PFSK-1 (cell line): Measurements from ENCODE around the gene ACAD8.

Source experiments
- FOXP2 ChIP-seq: optimal IDR thresholded peaks from 2 replicates; pipeline ENCODE3; 2011; ENCODE audit warnings: borderline replicate concordance, control low read depth, inconsistent platforms; ENCODE audit not compliant: insufficient read depth; ENCODE audit errors: extremely low read length, extremely low read depth
- POLR2AphosphoS5 ChIP-seq: IDR thresholded peaks from 2 replicates; pipeline ENCODE4 v1.6.1; 2012; ENCODE audit warnings: low read depth, mild to moderate bottlenecking, control low read depth, low read length, moderate library complexity
- SIN3A ChIP-seq: IDR thresholded peaks from 2 replicates; pipeline ENCODE4 v1.6.1; 2012; ENCODE audit warnings: mild to moderate bottlenecking, low read length, moderate library complexity, borderline replicate concordance; ENCODE audit not compliant: insufficient read depth
- TAF1 ChIP-seq: IDR thresholded peaks from 2 replicates; pipeline ENCODE4 v1.6.1; 2012; ENCODE audit warnings: low read length, control low read depth, borderline replicate concordance; ENCODE audit not compliant: insufficient read depth
- TF ChIP-seq, protein P1 (sequence below), 2 experiments: IDR thresholded peaks; 2 replicates each; pipeline versions ENCODE4 v1.6.1 to v1.8.0; 2011 to 2012; ENCODE audit warnings: low read depth in 2 of 2, low read length in 2 of 2, control low read depth in 1 of 2, inconsistent platforms in 1 of 2, mild to moderate bottlenecking in 1 of 2, moderate library complexity in 1 of 2; ENCODE audit not compliant: insufficient read depth in 1 of 2

The ACAD8 gene

DNA sequence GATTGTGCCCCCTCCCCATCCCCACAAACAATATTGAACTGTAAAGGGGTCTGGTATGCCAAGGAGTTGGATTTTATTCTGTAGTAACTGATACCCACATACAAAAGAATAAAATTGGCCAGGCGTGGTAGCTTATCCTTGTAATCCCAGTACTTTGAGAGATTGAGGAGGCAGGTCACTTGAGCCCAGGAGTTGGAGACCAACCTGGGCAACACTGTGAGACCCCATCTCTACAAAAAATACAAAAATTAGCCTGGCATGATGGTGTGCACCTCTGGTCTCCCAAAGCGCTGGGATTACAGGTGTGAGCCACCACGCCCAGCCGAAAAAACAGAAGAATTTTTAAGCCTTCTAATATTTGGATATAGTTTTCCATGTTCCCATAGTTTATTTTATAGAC is 18.6 kb downstream of the ACAD8 start:
- TF ChIP-seq, protein P1, sequence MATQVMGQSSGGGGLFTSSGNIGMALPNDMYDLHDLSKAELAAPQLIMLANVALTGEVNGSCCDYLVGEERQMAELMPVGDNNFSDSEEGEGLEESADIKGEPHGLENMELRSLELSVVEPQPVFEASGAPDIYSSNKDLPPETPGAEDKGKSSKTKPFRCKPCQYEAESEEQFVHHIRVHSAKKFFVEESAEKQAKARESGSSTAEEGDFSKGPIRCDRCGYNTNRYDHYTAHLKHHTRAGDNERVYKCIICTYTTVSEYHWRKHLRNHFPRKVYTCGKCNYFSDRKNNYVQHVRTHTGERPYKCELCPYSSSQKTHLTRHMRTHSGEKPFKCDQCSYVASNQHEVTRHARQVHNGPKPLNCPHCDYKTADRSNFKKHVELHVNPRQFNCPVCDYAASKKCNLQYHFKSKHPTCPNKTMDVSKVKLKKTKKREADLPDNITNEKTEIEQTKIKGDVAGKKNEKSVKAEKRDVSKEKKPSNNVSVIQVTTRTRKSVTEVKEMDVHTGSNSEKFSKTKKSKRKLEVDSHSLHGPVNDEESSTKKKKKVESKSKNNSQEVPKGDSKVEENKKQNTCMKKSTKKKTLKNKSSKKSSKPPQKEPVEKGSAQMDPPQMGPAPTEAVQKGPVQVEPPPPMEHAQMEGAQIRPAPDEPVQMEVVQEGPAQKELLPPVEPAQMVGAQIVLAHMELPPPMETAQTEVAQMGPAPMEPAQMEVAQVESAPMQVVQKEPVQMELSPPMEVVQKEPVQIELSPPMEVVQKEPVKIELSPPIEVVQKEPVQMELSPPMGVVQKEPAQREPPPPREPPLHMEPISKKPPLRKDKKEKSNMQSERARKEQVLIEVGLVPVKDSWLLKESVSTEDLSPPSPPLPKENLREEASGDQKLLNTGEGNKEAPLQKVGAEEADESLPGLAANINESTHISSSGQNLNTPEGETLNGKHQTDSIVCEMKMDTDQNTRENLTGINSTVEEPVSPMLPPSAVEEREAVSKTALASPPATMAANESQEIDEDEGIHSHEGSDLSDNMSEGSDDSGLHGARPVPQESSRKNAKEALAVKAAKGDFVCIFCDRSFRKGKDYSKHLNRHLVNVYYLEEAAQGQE (IDR thresholded peaks at IDR 0.05; ENCODE audit: insufficient read depth in 1 of 2, low read depth in 2 of 2, low read length in 2 of 2), result no peak
- TF ChIP-seq FOXP2 (no peak), TAF1 (no peak), POLR2AphosphoS5 (no peak), SIN3A (no peak)

DNA sequence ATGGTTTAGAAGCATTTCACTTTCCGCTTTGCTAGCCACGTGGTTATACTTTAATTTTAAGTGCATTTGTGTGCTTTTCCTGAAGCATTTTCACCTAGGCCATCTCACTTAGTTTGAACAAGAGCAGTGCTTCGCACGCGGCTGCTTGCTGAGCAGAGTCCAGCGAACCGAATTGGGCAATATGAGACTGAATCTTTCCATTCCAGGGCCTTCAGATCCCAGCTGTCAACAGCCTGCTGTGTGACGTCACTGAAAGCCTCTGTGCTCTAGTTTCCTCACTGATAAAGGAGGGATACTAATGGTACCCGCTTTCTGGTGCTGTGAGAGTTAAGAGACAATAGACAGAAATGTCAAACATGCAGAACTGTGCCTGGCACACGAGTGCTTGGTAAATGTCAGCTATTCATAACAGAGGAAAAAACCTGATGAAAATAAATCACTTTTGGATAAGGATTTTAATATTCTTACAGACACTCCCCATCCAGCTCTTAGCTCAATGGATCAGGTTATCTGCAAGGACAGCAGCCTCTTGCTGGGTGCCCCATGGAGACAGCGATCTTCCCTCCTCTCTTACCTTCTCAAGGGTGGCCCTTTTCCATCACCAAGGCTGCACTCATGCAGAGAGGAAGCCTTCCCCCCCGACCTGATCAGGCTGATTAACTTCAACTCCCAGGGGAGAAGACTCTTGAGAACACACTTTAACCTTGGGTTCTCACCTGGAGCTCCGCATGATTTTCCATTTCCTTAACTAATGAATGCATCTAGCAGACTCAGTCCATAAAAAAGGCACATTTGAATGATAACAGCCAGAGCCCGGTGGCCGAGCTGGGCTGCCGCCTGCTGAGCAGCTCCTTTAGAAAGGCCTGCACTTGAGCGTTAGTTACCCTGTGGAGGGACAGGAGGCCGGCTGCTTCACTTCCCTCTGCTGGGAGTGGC is 19.3 kb downstream of the ACAD8 start:
- TF ChIP-seq SIN3A, result no peak

- no peak for TF ChIP-seq FOXP2
Measured at GRCh38 chr11:134273317-134273712, 19.9 kb downstream of the ACAD8 start.

GRCh38 chr11:134275188-134275533 is 21.8 kb downstream of the ACAD8 start:
- TF ChIP-seq TAF1, result no peak
- TF ChIP-seq POLR2AphosphoS5, result no peak
- no peak for TF ChIP-seq FOXP2
- TF ChIP-seq, protein P1 (IDR thresholded peaks at IDR 0.05; ENCODE audit: insufficient read depth in 1 of 2, low read depth in 2 of 2, low read length in 2 of 2), result no peak
- no peak for TF ChIP-seq SIN3A

DNA sequence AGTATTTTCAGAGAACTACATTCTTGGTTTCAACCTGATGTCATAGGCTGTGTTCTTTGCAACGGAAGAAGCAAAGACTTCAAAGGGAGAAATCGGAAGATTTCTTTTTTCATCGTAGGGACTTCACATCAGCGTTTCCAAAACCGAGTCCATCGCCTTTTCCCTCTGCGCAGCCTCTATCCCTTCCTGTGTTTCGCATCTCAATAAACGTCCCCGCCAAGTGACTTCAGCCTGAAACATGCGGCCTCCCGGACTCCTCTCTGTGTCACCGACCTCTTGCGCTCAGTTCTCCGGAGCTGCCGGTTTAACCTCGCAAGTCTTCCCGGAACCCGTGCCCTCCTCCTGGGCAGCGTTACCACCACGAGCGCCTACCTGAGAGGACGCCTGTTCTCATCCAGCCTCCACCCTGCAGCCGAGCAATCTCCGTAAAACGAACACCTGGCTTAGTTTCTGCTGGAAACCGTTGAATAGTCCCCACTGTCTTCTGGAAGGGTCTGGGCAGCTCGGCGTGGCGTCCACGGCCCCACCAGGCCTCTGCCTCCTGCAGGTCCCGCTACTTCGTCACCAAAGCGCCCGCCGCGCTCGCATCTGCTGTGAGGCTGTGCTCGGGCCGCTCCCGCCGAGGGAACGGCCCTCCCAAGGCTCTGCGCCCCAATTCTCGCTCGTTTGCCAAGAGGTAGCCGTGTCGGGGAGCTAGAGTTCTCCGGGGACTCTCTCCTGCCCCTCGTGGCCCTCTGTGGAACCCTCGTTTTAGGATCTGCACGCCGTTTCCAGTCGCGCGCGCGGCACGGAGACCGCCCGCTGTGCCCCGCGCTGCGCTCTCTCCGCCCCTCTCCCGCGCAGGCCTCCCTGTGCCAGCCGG is 22.4 kb downstream of the ACAD8 start, which contains the start of gene GLB1L3:
Gene GLB1L3, plus strand, starts transcription at position 846 of the 862 bp plus-strand sequence. CDS start 362 bp downstream, outside the sequence.
- TF ChIP-seq SIN3A (no peak), TAF1 (no peak), POLR2AphosphoS5 (no peak), FOXP2 (no peak)
- TF ChIP-seq, protein P1 (IDR thresholded peaks at IDR 0.05; ENCODE audit: insufficient read depth in 1 of 2, low read depth in 2 of 2, low read length in 2 of 2), result no peak
